Embryonic facial prominence (tissue), 1 donor: Measurements from ENCODE around the gene GLYR1.
A peak's percentile ranks its signal among the peaks of the same experiment; 100 is the strongest.
"Not testable (repeated sequence)": the region's sequence is repeated elsewhere in the genome, so short reads cannot be mapped to it uniquely, and the experiment has no call there.

Source experiments
- DNase-seq: peaks from one replicate; pipeline ENCODE4 v3.0.0-alpha.2; 2016; ENCODE audit errors: extremely low spot score

Gene GLYR1

DNA sequence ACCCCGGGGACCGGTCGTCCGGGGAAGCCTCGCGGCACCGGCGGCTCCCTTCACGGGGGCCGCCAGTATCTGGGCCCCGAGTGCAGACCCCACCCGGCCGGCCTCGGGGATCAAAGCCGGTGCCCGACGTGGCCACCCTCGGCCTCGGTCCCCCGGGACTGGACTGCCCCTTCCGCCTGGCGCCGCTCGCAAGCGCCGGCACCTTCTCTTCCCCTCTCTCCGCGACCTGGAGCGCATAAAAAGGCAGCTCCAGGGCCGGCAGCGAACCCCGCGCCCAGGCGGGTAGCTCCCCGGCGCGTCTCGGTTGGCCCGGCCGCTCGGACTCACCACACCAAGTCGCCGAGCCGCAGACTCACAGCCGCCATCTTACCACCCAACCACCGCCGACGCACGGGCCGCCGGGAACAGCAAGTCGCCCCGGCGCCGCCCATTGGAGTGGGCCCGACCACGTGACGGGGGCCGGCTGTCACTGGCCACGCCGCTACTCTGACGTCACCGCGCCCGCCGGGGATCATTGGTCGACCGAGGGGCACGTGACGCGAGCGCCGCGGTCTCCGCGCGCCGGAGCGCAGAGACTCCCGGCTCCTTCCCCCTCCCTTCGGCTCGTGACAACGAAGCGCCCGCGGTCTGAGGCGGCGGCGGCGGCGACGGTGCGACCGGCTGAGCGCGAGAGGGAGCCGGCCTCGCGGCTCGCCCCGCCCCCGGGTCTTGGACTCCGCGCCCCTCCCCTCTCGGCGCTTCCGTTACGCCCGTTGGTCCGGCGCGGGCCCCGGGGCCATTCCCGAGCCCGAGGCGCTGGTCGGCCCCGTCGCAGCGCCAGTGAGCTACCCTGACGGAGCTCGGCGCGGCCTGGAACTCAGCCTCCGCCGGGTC is at the start of gene GLYR1, which contains the start of gene UBN1:
Gene GLYR1, minus strand, starts transcription at position 388 of the 873 bp plus-strand sequence. Its CDS starts 23 bp downstream, at position 365.
Gene UBN1, plus strand, starts transcription at position 581 of the 873 bp plus-strand sequence. CDS start 5,437 bp downstream, outside the sequence.
- DNase-seq: peak; percentile 91

DNA sequence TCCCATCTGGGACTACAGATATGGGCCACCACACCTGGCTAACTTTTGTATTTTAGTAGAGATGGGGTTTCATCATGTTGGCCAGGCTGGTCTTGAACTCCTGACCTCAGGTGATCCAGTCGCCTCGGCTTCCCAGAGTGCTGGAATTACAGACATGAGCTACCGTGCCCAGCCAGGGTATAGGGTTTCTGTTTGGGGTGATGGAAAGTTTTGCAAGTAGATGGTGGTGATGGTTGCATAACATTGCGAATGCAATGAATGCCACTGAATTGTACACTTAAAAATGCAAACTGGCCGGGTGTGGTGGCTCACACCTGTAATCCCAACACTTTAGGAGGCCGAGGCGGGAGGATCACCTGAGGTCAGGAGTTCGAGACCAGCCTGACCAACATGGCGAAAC is 49.7 kb upstream of the GLYR1 start:
- DNase-seq: not testable (repeated sequence)

DNA sequence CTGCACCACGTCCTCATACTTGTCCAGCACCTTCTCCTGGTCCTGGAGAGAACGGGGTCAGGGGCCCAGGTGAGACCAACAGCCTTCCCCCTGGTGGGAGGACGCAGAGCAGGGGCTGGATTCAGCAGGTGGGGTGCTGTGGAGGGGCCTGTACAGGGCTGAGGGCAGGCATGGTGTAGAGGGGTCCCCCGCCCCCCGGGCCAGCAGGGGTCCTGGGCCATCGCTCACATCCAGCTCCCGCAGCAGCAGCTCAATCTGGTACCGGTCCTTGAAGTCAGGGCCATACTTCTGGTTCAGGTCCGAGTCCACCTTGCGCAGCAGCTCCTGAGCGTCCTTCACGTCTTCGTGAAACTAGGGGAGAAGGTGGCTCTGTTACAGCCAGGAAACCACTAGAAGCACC is 48.3 kb upstream of the GLYR1 start:
- DNase-seq: no peak

DNA sequence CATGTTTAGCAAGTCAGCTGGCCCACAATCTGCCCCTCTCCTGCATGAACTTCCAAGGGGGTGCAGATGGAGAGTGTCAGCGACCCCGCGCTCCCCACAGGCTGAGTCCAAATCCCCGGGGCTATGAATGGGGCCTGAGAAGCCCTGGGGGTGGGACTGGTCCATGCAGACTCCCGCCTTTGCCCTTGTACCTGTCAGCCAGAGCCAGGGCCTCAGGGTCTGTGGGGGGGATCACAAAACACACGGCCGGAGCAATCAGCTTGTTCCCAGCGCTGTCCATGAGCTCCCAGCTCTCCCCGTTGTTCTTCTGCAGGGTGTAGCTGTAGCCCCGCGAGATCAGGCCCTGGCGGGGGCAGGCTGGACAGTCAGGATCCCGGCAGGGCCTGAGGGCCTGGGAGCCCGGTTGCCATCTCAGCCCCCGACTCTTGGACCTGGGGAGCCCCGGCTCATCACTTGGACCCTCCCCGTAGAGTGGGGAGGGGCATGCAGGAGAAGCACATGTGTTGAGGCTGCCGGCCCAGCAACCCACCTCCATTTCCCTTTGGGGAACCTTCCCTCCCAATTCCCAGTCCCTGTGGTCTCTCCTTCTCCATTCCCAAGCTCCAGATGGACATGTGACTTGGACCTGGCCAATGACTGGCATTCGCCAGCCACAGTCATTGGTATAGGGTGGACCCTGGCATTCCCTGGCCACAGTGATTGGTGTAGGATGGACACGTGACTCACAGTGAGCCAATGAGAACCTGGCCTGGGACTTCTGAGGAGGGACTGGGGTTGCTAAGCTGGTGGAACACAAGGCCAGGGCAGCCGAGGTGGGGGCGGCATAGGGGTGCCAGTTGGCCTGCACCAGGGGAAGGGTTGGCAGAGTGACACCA is 47.4 kb upstream of the GLYR1 start:
- DNase-seq: no peak

GRCh38 chr16:4893103-4893862 is 46.2 kb upstream of the GLYR1 start:
- no peak for DNase-seq

DNA sequence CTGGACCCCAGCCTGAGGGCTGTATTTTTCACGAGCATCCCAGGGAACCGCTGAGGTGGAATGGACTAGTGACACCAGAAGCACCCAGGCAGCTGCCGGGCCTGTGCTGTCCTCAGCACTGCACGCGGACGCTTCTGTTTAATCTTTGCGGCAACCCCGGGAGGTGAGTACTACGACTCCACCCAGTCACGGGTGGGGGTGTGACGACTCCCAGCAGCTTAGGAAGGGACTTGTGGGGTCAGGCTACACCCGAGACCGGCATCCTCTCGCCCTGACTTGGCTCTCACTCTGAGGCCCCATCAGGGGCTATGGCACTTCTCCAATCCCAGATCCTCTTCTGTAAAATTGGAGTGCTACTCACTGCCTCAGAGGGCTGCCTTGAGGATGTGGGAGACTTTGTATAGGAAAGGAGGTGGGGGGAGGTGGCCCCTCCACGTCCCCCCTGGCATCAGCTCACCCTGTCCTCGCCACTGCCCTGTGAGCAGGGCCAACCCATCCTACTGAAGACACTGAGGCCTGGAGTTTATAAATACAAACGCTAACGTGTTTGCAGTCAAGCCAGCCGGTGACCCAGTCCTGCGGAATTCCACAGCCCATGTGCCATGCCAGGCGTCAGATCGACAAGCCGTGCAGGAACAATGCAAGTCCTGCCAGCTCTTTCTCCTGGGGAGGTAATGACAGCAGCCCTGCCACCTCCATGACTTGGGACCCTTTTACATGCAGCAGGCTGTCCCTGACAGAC is 45.4 kb upstream of the GLYR1 start:
- no peak for DNase-seq

GRCh38 chr16:4891886-4892216 is 44.8 kb upstream of the GLYR1 start:
- no peak for DNase-seq

- DNase-seq: no peak
Measured at GRCh38 chr16:4891097-4891885, 44.2 kb upstream of the GLYR1 start.

- no peak for DNase-seq
Measured at GRCh38 chr16:4890686-4891085, 43.6 kb upstream of the GLYR1 start.

GRCh38 chr16:4890026-4890425 is 42.9 kb upstream of the GLYR1 start:
- DNase-seq: no peak

DNA sequence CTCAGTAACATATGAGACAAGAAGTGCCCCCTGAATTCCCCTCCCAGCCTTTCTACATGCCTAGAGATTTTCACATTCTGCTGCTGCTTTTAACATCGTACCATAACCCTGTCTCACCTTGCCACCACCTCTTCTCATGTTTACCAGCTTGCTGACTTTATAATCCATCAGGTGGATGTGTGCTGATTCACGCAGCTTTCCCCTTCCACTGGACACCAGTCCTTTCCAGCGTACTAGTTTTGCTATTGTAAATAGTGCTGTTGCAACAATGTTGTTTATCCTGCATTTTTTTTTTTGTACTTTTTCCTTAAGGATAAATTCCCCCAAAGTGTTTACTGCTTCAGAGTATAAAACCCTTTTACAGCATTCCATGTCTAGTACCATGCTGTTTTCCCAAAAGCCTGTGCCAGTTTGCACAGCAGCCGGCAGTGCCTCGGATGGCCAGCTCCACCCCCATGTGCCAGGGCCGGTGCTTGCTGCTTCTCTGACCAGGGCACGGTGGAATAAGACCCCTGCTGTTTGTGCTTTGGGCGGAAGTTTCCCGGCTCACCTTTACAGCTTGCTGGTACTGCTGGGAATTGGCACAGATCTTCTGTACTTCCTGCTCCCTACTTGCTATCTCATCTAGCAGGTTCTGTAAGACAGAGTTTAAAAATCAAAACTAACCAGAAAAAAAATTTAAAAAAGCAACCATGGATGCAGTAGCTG is 41.5 kb upstream of the GLYR1 start:
- no peak for DNase-seq

DNA sequence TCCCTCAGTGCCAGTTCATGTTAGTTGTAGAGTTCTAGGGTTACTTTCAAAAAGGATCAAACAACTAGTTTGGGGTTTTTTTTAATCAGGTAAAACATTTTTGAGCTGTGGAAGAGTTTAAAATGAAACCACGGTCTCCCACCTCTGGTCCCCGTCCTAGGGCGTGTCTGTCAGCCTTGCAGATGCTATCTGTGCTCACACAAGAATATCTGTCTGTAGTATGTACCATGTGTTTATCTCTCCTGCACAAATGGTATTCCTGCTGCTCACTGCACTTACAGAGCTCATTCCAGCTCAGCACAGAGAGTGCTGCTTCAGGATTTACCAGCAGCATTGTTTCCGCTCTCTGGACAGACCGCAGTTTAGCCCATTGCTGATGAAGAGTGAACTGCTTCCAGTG is 39.1 kb upstream of the GLYR1 start:
- no peak for DNase-seq

DNA sequence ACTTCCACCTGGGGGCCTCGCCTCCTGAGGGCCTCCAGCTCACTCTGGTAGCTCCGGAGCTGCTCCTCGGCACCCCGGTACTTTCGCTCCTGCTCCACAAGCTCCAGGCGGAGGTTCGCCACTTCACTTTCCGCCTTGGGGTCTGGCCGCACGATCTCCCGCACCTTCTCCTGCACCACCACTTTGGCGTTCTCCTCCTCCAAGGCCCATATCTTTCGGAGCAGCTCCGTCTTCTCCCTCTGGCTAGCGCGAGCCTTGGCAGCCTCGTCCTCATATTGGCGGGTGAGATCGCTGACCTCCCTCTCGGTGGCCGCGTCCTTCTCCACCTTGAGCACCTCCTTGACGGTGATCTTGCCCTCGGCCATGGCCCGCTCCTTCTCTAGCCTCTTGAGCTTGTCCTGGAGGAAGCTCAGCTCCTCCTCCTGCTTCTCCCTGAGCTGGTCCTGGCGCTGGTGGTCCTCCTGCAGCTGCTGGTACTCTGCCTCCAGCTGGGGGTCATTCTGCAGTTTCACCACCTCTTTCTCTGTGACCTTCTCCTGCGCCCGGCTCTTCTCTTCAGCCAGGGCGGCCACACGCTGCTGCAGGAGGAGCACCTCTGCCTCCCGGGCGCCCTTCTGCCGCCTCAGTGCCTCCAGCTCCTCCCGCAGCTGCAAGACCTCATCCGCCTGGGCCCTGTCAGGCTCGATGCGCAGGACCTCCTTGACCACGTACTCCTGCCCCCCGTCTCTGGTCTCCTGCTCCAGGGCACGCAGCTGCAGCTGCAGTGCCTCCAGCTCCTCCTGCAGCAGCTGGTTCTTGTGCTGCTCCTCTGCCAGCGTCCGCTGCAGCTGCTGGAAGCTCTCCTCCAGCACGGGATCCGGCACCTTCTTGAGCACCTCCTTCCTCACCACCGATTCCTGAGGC is 38.1 kb upstream of the GLYR1 start:
- DNase-seq: no peak

- no peak for DNase-seq
Measured at GRCh38 chr16:4884209-4884608, 37.1 kb upstream of the GLYR1 start.

DNA sequence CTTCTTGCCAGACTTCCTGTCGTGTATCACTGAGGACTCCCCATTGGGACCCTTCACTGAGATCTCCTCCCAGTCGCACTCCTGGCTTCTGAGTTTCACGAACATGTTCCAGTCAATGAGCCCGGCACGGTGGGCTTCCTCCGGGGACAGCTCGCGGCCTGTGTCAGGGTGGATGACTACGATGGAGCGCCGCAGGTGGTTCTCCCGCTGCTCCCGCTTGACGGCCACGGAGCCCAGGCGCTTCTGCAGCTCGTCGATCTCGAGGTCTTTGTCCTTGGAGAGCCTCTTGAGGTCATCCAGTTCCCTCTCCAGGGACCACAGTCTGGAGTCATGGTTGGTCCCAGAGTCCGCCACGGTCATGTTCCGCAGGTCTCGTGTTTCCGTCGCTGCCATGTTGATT is 36.4 kb upstream of the GLYR1 start:
- no peak for DNase-seq

- no peak for DNase-seq
Measured at GRCh38 chr16:4882633-4883285, 35.7 kb upstream of the GLYR1 start.

- DNase-seq: peak; percentile 37
Measured at GRCh38 chr16:4882000-4882632, 35.0 kb upstream of the GLYR1 start.
